ENCODE results near the gene ANKRD44. TPM values are rescaled to one million over a fixed set of nuclear protein-coding genes. Genes with fewer than 3 reads are reported as not detected.
A peak's percentile ranks its signal among the peaks of the same experiment; 100 is the strongest.

ANKRD44 gene
- total RNA-seq, 4 donors from 2014 or later: 1.8 to 6.3 (median 3.0) TPM

GRCh38 chr2:197057959-197058358, 252.6 kb downstream of the ANKRD44 start:
- H3K27ac ChIP-seq: no peak overlapping the region
- no peaks in the 10 kb centered on the region for H3K9me3 ChIP-seq
- no peak overlapping the region for H3K4me3 ChIP-seq
- TF ChIP-seq CTCF (IDR thresholded peaks at IDR 0.05 in 4 of 5, conservative IDR thresholded peaks at IDR 0.05 in 1 of 5): no peak
- no peak for TF ChIP-seq POLR2A (IDR thresholded peaks at IDR 0.05)
- ATAC-seq (no peak), DNase-seq (no peak)
- H3K27me3 ChIP-seq: no peaks in the 10 kb centered on the region
- no peaks in the 10 kb centered on the region for H3K4me1 ChIP-seq
- H3K36me3 ChIP-seq: no peaks in the 10 kb centered on the region
- intact Hi-C loops (cut with DNase I; ENCODE audit: low total_unique reads) (no loop called here), in situ Hi-C loops (cut with MboI; ENCODE audit: low sequenced_read_pairs in 4 of 4) (no loop called here)

DNA sequence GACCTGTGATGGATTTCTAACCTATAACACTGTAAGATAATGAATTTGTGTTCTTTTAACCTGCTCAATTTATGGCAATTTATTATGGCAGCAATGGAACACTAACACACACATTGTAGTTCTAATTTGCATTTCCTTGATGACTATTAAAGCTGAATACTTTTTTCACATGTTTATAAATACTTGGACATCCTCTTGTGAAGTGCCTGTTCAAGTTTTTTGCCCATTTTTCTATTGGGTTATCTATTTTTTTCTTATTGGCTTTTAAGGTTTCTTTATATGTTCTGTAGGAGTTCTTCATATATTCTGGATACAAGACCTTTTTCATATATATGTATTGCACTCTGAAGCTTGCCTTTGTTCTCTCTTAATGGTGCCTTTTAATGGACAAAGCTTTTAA, 255.5 kb downstream of the ANKRD44 start:
- H3K9me3 ChIP-seq: no peaks in the 10 kb centered on the region
- H3K27ac ChIP-seq: no peak overlapping the region
- DNase-seq: no peak
- no peaks in the 10 kb centered on the region for H3K27me3 ChIP-seq
- intact Hi-C loops (cut with DNase I; ENCODE audit: low total_unique reads) (no loop called here), in situ Hi-C loops (cut with MboI; ENCODE audit: low sequenced_read_pairs in 4 of 4) (no loop called here)
- no peak overlapping the region for H3K4me3 ChIP-seq
- no peaks in the 10 kb centered on the region for H3K4me1 ChIP-seq
- no peaks in the 10 kb centered on the region for H3K36me3 ChIP-seq
- no peak for ATAC-seq
- TF ChIP-seq POLR2A (IDR thresholded peaks at IDR 0.05): no peak

- TF ChIP-seq CTCF (IDR thresholded peaks at IDR 0.05 in 4 of 5, conservative IDR thresholded peaks at IDR 0.05 in 1 of 5) (no peak), POLR2A (IDR thresholded peaks at IDR 0.05) (no peak)
- Histone ChIP-seq H3K27ac (no peak overlapping the region), H3K4me1 (no peaks in the 10 kb centered on the region), H3K9me3 (no peaks in the 10 kb centered on the region), H3K4me3 (no peak overlapping the region), H3K36me3 (no peaks in the 10 kb centered on the region), H3K27me3 (no peaks in the 10 kb centered on the region)
- DNase-seq (no peak), ATAC-seq (no peak)
- intact Hi-C loops (cut with DNase I; ENCODE audit: low total_unique reads) (no loop called here), in situ Hi-C loops (cut with MboI; ENCODE audit: low sequenced_read_pairs in 4 of 4) (no loop called here)
Observed at GRCh38 chr2:197054437-197054836, 256.1 kb downstream of the ANKRD44 start.

GRCh38 chr2:197052356-197052755, 258.2 kb downstream of the ANKRD44 start:
- H3K36me3 ChIP-seq: no peaks in the 10 kb centered on the region
- H3K4me1 ChIP-seq: no peaks in the 10 kb centered on the region
- intact Hi-C loops (cut with DNase I; ENCODE audit: low total_unique reads): no loop called here
- TF ChIP-seq CTCF (IDR thresholded peaks at IDR 0.05 in 4 of 5, conservative IDR thresholded peaks at IDR 0.05 in 1 of 5): no peak
- TF ChIP-seq POLR2A (IDR thresholded peaks at IDR 0.05): no peak
- H3K9me3 ChIP-seq: no peaks in the 10 kb centered on the region
- no peaks in the 10 kb centered on the region for H3K27me3 ChIP-seq
- in situ Hi-C loops (cut with MboI; ENCODE audit: low sequenced_read_pairs in 4 of 4): no loop called here
- DNase-seq (no peak), ATAC-seq (peak in 1 of 2 donors; percentile 42)
- H3K4me3 ChIP-seq: no peak overlapping the region
- H3K27ac ChIP-seq: no peak overlapping the region

GRCh38 chr2:197045115-197045514, 265.5 kb downstream of the ANKRD44 start:
- no peaks in the 10 kb centered on the region for H3K36me3 ChIP-seq
- no peak overlapping the region for H3K27ac ChIP-seq
- in situ Hi-C loops (cut with MboI; ENCODE audit: low sequenced_read_pairs in 4 of 4): no loop called here
- TF ChIP-seq POLR2A (IDR thresholded peaks at IDR 0.05): no peak
- TF ChIP-seq CTCF (IDR thresholded peaks at IDR 0.05 in 4 of 5, conservative IDR thresholded peaks at IDR 0.05 in 1 of 5): no peak
- ATAC-seq (no peak), DNase-seq (no peak)
- H3K9me3 ChIP-seq: no peaks in the 10 kb centered on the region
- no peaks in the 10 kb centered on the region for H3K4me1 ChIP-seq
- no peaks in the 10 kb centered on the region for H3K27me3 ChIP-seq
- no peak overlapping the region for H3K4me3 ChIP-seq
- intact Hi-C loops (cut with DNase I; ENCODE audit: low total_unique reads): no loop called here

Data from gastrocnemius medialis (tissue), 4 donors.